SU-DHL-6 (cell line): ENCODE measurements around the gene FOXD1.

Source experiments
- H2AFZ ChIP-seq: fragments of 200-600 bp; sonication (generic); 2 replicates; pipeline ENCODE4 v1.6.1; 2014; ENCODE audit warnings: low read depth, mild to moderate bottlenecking, moderate library complexity, mixed read lengths, antibody characterized with exemption, low read length; ENCODE audit not compliant: severe bottlenecking
- H3F3A ChIP-seq: fragments of 200-600 bp; shearing (Covaris generic); 2 replicates; pipeline ENCODE4 v1.6.0; 2016; ENCODE audit warnings: antibody characterized with exemption, mild to moderate bottlenecking; ENCODE audit not compliant: insufficient read depth
- H3K27ac ChIP-seq: fragments of 200-600 bp; sonication (generic); 2 replicates; pipeline ENCODE4 v1.5.1; 2016; ENCODE audit warnings: low read depth, mild to moderate bottlenecking, low read length, moderate library complexity, mixed read lengths
- H3K27me3 ChIP-seq: fragments of 200-600 bp; sonication (generic), shearing (Covaris generic); 2 replicates; pipeline ENCODE4 v1.6.0; 2014; ENCODE audit warnings: mild to moderate bottlenecking, low read length
- H3K36me3 ChIP-seq: fragments of 200-600 bp; sonication (generic); 2 replicates; pipeline ENCODE4 v1.6.1; 2014; ENCODE audit warnings: mild to moderate bottlenecking, low read length, mixed read lengths
- H3K4me2 ChIP-seq: fragments of 300-600, 200-600 bp; shearing (Covaris generic), sonication (generic); 2 replicates; pipeline ENCODE4 v1.6.0; 2014; ENCODE audit warnings: low read length, low read depth, mild to moderate bottlenecking; ENCODE audit not compliant: poor library complexity, severe bottlenecking
- H3K4me3 ChIP-seq: fragments of 200-600 bp; sonication (generic); 2 replicates; pipeline ENCODE4 v1.5.1; 2014; ENCODE audit warnings: antibody characterized with exemption, low read length, mild to moderate bottlenecking, mixed read lengths; ENCODE audit not compliant: insufficient read depth, poor library complexity, severe bottlenecking
- H3K79me2 ChIP-seq: fragments of 200-600 bp; sonication (generic); 2 replicates; pipeline ENCODE4 v1.6.1; 2014; ENCODE audit warnings: mild to moderate bottlenecking, low read length, moderate library complexity; ENCODE audit not compliant: insufficient read depth
- H3K9ac ChIP-seq: fragments of 200-600 bp; sonication (generic); 2 replicates; pipeline ENCODE4 v1.7.0; 2014; ENCODE audit warnings: mild to moderate bottlenecking, low read length
- H3K9me2 ChIP-seq: fragments of 200-600 bp; sonication (generic); replicated peaks from 2 replicates; pipeline ENCODE4 v1.6.1; 2014; ENCODE audit warnings: low read length; ENCODE audit not compliant: insufficient read depth
- H3K9me3 ChIP-seq: fragments of 200-600 bp; sonication (generic); 2 replicates; pipeline ENCODE4 v1.6.1; 2014; ENCODE audit warnings: low read length, mixed read lengths; ENCODE audit not compliant: insufficient read depth
- H4K20me1 ChIP-seq: fragments of 200-600 bp; sonication (generic); 2 replicates; pipeline ENCODE4 v1.6.1; 2014; ENCODE audit warnings: low read depth, mild to moderate bottlenecking, antibody characterized with exemption, low read length, moderate library complexity, mixed read lengths
- CTCF ChIP-seq: fragments of 200-600 bp; sonication (generic); IDR thresholded peaks from one replicate; pipeline ENCODE4 v1.5.1; 2017; ENCODE audit warnings: antibody characterized with exemption, mild to moderate bottlenecking, low read length, moderate library complexity; ENCODE audit not compliant: insufficient read depth, poor library complexity, severe bottlenecking
- EZH2phosphoT487 ChIP-seq: fragments of 200-600 bp; sonication (generic), shearing (Covaris generic); conservative IDR thresholded peaks from 2 replicates; pipeline ENCODE4 v1.6.1; 2018; ENCODE audit warnings: mild to moderate bottlenecking, antibody characterized with exemption, low read length, moderate library complexity, mixed read lengths

FOXD1 gene

GRCh38 chr5:73446631-73447529, 1.7 kb downstream of the FOXD1 start:
- H2AFZ ChIP-seq = no peak overlapping the region
- H3K9me2 ChIP-seq = no peaks in the 10 kb centered on the region
- no peak overlapping the region for H3K4me3 ChIP-seq
- H3K27ac ChIP-seq = no peak overlapping the region
- H3F3A ChIP-seq = no peaks in the 10 kb centered on the region
- no peak overlapping the region for H3K4me2 ChIP-seq
- H3K9ac ChIP-seq = no peak overlapping the region
- no peak for TF ChIP-seq EZH2phosphoT487
- TF ChIP-seq CTCF = no peak
- H4K20me1 ChIP-seq = no peaks in the 10 kb centered on the region
- no peaks in the 10 kb centered on the region for H3K79me2 ChIP-seq
- no peaks in the 10 kb centered on the region for H3K9me3 ChIP-seq
- no peaks in the 10 kb centered on the region for H3K36me3 ChIP-seq
- H3K27me3 ChIP-seq = no peaks in the 10 kb centered on the region

- no peaks in the 10 kb centered on the region for H3K36me3 ChIP-seq
- H3K4me3 ChIP-seq = no peak overlapping the region
- no peak overlapping the region for H3K4me2 ChIP-seq
- H3K9ac ChIP-seq = no peak overlapping the region
- no peaks in the 10 kb centered on the region for H3F3A ChIP-seq
- H3K9me2 ChIP-seq = no peaks in the 10 kb centered on the region
- no peaks in the 10 kb centered on the region for H3K79me2 ChIP-seq
- no peak overlapping the region for H3K27ac ChIP-seq
- no peaks in the 10 kb centered on the region for H4K20me1 ChIP-seq
- H3K27me3 ChIP-seq = no peaks in the 10 kb centered on the region
- no peak for TF ChIP-seq CTCF
- TF ChIP-seq EZH2phosphoT487 = no peak
- H2AFZ ChIP-seq = no peak overlapping the region
- no peaks in the 10 kb centered on the region for H3K9me3 ChIP-seq
Observed at GRCh38 chr5:73445665-73446630, 2.6 kb downstream of the FOXD1 start.

GRCh38 chr5:73444499-73445438, 3.8 kb downstream of the FOXD1 start:
- Histone ChIP-seq H2AFZ (no peak overlapping the region), H3K27ac (no peak overlapping the region), H3K9ac (no peak overlapping the region), H3F3A (no peaks in the 10 kb centered on the region), H3K36me3 (no peaks in the 10 kb centered on the region), H4K20me1 (no peaks in the 10 kb centered on the region), H3K27me3 (no peaks in the 10 kb centered on the region), H3K9me3 (no peaks in the 10 kb centered on the region), H3K9me2 (no peaks in the 10 kb centered on the region), H3K79me2 (no peaks in the 10 kb centered on the region), H3K4me2 (no peak overlapping the region), H3K4me3 (no peak overlapping the region)
- TF ChIP-seq EZH2phosphoT487 (no peak), CTCF (no peak)
